ENCODE results near the gene PLCB1.

DNA sequence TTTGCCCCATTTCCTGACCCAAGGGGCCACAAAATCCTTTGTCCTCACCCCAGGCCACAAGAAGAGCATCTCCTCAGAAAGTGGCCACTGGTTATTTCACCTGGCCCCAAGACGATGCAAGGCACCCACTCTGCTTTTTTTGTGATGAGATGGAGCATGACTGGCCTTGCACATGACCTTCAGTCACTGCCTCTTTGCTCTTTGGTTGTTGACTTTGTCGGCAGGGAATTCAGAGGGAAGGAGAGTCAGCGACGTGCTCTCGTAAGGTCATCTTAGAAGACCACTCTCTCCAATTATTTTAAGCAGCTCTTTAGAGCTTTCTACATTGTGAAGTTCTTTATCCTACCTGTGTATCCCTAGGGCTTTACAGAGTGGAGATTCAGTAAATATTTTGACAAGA, 306.7 kb downstream of the PLCB1 start:
- TF ChIP-seq, protein P1, sequence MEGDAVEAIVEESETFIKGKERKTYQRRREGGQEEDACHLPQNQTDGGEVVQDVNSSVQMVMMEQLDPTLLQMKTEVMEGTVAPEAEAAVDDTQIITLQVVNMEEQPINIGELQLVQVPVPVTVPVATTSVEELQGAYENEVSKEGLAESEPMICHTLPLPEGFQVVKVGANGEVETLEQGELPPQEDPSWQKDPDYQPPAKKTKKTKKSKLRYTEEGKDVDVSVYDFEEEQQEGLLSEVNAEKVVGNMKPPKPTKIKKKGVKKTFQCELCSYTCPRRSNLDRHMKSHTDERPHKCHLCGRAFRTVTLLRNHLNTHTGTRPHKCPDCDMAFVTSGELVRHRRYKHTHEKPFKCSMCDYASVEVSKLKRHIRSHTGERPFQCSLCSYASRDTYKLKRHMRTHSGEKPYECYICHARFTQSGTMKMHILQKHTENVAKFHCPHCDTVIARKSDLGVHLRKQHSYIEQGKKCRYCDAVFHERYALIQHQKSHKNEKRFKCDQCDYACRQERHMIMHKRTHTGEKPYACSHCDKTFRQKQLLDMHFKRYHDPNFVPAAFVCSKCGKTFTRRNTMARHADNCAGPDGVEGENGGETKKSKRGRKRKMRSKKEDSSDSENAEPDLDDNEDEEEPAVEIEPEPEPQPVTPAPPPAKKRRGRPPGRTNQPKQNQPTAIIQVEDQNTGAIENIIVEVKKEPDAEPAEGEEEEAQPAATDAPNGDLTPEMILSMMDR (conservative IDR thresholded peaks at IDR 0.05; ENCODE audit: low read depth in 2 of 2), result no peak
- no peak for TF ChIP-seq EZH2phosphoT487 (IDR thresholded peaks at IDR 0.05; ENCODE audit: unreplicated experiment)
- no peak for TF ChIP-seq EZH2 (IDR thresholded peaks at IDR 0.05; ENCODE audit: low read depth, unreplicated experiment)
- TF ChIP-seq CREB1 (CRISPR knock-in tag; IDR thresholded peaks at IDR 0.05; ENCODE audit: low read depth), result no peak
- no peak for TF ChIP-seq POLR2AphosphoS5 (IDR thresholded peaks at IDR 0.05; ENCODE audit: low read depth)
- TF ChIP-seq, protein P2, sequence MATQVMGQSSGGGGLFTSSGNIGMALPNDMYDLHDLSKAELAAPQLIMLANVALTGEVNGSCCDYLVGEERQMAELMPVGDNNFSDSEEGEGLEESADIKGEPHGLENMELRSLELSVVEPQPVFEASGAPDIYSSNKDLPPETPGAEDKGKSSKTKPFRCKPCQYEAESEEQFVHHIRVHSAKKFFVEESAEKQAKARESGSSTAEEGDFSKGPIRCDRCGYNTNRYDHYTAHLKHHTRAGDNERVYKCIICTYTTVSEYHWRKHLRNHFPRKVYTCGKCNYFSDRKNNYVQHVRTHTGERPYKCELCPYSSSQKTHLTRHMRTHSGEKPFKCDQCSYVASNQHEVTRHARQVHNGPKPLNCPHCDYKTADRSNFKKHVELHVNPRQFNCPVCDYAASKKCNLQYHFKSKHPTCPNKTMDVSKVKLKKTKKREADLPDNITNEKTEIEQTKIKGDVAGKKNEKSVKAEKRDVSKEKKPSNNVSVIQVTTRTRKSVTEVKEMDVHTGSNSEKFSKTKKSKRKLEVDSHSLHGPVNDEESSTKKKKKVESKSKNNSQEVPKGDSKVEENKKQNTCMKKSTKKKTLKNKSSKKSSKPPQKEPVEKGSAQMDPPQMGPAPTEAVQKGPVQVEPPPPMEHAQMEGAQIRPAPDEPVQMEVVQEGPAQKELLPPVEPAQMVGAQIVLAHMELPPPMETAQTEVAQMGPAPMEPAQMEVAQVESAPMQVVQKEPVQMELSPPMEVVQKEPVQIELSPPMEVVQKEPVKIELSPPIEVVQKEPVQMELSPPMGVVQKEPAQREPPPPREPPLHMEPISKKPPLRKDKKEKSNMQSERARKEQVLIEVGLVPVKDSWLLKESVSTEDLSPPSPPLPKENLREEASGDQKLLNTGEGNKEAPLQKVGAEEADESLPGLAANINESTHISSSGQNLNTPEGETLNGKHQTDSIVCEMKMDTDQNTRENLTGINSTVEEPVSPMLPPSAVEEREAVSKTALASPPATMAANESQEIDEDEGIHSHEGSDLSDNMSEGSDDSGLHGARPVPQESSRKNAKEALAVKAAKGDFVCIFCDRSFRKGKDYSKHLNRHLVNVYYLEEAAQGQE (IDR thresholded peaks at IDR 0.05; ENCODE audit: unreplicated experiment), result no peak
- TF ChIP-seq JUNB (IDR thresholded peaks at IDR 0.05; ENCODE audit: unreplicated experiment), result no peak
- TF ChIP-seq NANOG (IDR thresholded peaks at IDR 0.05; ENCODE audit: borderline replicate concordance), result no peak
- no peak for TF ChIP-seq ZNF114 (CRISPR knock-in tag; IDR thresholded peaks at IDR 0.05)
- TF ChIP-seq, protein P3, sequence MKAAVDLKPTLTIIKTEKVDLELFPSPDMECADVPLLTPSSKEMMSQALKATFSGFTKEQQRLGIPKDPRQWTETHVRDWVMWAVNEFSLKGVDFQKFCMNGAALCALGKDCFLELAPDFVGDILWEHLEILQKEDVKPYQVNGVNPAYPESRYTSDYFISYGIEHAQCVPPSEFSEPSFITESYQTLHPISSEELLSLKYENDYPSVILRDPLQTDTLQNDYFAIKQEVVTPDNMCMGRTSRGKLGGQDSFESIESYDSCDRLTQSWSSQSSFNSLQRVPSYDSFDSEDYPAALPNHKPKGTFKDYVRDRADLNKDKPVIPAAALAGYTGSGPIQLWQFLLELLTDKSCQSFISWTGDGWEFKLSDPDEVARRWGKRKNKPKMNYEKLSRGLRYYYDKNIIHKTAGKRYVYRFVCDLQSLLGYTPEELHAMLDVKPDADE (IDR thresholded peaks at IDR 0.05), result no peak
